Heart right ventricle (tissue), 16 donors: ENCODE measurements around the gene TMEM170A. TPM values are rescaled to one million over a fixed set of nuclear protein-coding genes. Genes with fewer than 3 reads are reported as not detected.

Source experiments
- ATAC-seq, 8 donors: fragments of 200-7000 bp; cut with Tn5 transposase; one replicate each; pipeline ENCODE4 v1.9.1; 2020; ENCODE audit warnings: mild to moderate bottlenecking in 8 of 8, moderate library complexity in 8 of 8, moderate number of reproducible peaks in 1 of 8
- DNase-seq, 2 donors: peaks; one replicate each; pipeline ENCODE4 v3.0.0-alpha.2; 2020
- H3K27ac ChIP-seq, 10 donors: fragments of 200-600 bp; sonication (generic) in 2 of 10; one replicate each; pipeline versions ENCODE4 v1.5.0 to v1.8.0; 2020 to 2022; ENCODE audit warnings: mild to moderate bottlenecking in 3 of 10
- H3K27me3 ChIP-seq, 7 donors: fragments of 200-600 bp; one replicate each; pipeline ENCODE4 v1.8.0; 2021 to 2022; ENCODE audit warnings: mild to moderate bottlenecking in 2 of 7
- H3K36me3 ChIP-seq, 9 donors: fragments of 200-600 bp; sonication (generic) in 1 of 9; one replicate each; pipeline versions ENCODE4 v1.5.0 to v1.8.0; 2020 to 2022; ENCODE audit warnings: mild to moderate bottlenecking in 2 of 9
- H3K4me1 ChIP-seq, 9 donors: fragments of 200-600 bp; sonication (generic) in 1 of 9; one replicate each; pipeline versions ENCODE4 v1.5.0 to v1.8.0; 2020 to 2022; ENCODE audit warnings: mild to moderate bottlenecking in 4 of 9
- H3K4me3 ChIP-seq, 10 donors: fragments of 200-600 bp; sonication (generic) in 2 of 10; one replicate each; pipeline versions ENCODE4 v1.5.0 to v1.8.0; 2020 to 2022; ENCODE audit warnings: mild to moderate bottlenecking in 7 of 10, moderate library complexity in 2 of 10
- H3K9me3 ChIP-seq, 11 donors: fragments of 200-600 bp in 10 of 11; sonication (generic) in 2 of 11; one replicate each; pipeline versions ENCODE4 v1.5.0 to v1.8.0; 2013 to 2022; ENCODE audit warnings: mild to moderate bottlenecking in 2 of 11, control low read depth in 1 of 11, moderate library complexity in 1 of 11
- CTCF ChIP-seq, 9 donors: fragments of 200-600 bp; sonication (generic) in 2 of 9; IDR thresholded peaks; one replicate each; pipeline versions ENCODE4 v1.5.0 to v1.8.0; 2021 to 2022; ENCODE audit warnings: antibody characterized with exemption in 9 of 9, mild to moderate bottlenecking in 5 of 9, moderate library complexity in 1 of 9
- WGBS, 2 donors: extraction: QIAGEN DNeasy Blood & Tissue Kit; methylation state at CpG; one replicate each; pipeline ENCODE4 v1.1.7; 2013; ENCODE audit warnings: inconsistent platforms in 1 of 2; 5-methylcytosine and 5-hydroxymethylcytosine counted together
- intact Hi-C, 10 donors: fragments of 100-400 bp; cut with DNase I; formaldehyde crosslinking; loops; one replicate each; pipeline versions ENCODE4 v1.11.1 to v1.14.2; 2022
- polyA plus RNA-seq, 2 donors: library from polyadenylated mRNA; stranded (reverse); fragments of 200-250 nt; gene quantifications; one replicate each; pipeline ENCODE4 v1.2.3, GENCODE V29; 2013
- total RNA-seq, 10 donors: library from RNA; stranded (reverse); fragmentation: NEBNext Ultra II Directional in 3 of 10; extraction: Animal tissue kit (Norgen Biotek cat#: 25700) in 3 of 10; gene quantifications; one replicate each; pipeline versions ENCODE4 v1.2.1 to v1.2.4, GENCODE V29; 2021 to 2023
- donor health status: Arrhythmogenic right ventricular cardiomyopathy.
- donor health status: ischemic (EF 13 %, LVEDD 7.1; RV severe dilation, severe dysfunction).
- donor health status: healthy with polysubstance abuse.
- donor health status: DM: no; HTN: yes; CAD: no.
- donor health status: DM: no; HTN: no; CAD: no.
- donor health status: ischemic (EF 25% LVEDD 6.9; RV normal size, moderate dysfunction).
- donor health status: ischemic (EF 25% LVEDD 5.7; RV mildly dilated, moderate dysfunction).
- donor health status: healthy.
- donor health status: DM: yes; HTN: yes; CAD: no.
- donor health status: Ischemic cardiomyopathy.
- donor health status: ischemic (EF 35%, LVEDD 5.7; RV mildly dilated, moderate dysfunction).
- donor health status: nonischemic (EF 11% LVEDD 7.7; RV severe dilation, severe dysfunction).
- donor health status: DM: yes; HTN: yes; CAD: no.
- donor health status: PGD.
- donor health status: ischemic (EF 29% LVEDD 5.4; RV normal size, mild dysfunction).
- donor health status: nonischemic (EF 23%, LVEDD 6.1; RV moderate dilation, normal function).

The TMEM170A gene
- total and polyA plus RNA-seq, 12 donors, result 3.8 to 12.5 (median 8.8) TPM

- H3K27ac ChIP-seq, result no peak overlapping the region
- no peaks in the 10 kb centered on the region for H3K36me3 ChIP-seq
- H3K9me3 ChIP-seq, result no peaks in the 10 kb centered on the region
- ATAC-seq (no peak), DNase-seq (no peak)
- no peaks in the 10 kb centered on the region for H3K4me1 ChIP-seq
- no peaks in the 10 kb centered on the region for H3K27me3 ChIP-seq
- no peak overlapping the region for H3K4me3 ChIP-seq
- intact Hi-C loops, result no loop called here
- TF ChIP-seq CTCF (IDR thresholded peaks at IDR 0.05), result no peak
- WGBS, 2 donors, result 88 to 89% methylated on average over 2 of the region's 2 CpGs
These were observed 18.7 kb upstream of the TMEM170A start for GRCh38 chr16:75483222-75483621.

GRCh38 chr16:75482434-75483205 lies 18.1 kb upstream of the TMEM170A start:
- Histone ChIP-seq H3K27me3 (no peaks in the 10 kb centered on the region), H3K36me3 (no peaks in the 10 kb centered on the region), H3K27ac (no peak overlapping the region), H3K9me3 (no peaks in the 10 kb centered on the region), H3K4me3 (no peak overlapping the region), H3K4me1 (no peaks in the 10 kb centered on the region)
- DNase-seq (no peak), ATAC-seq (no peak)
- WGBS, 2 donors, result 79 to 81% methylated on average over 14 of the region's 14 CpGs
- no peak for TF ChIP-seq CTCF (IDR thresholded peaks at IDR 0.05)
- intact Hi-C loops, result no loop called here

- intact Hi-C loops, result no loop called here
- Histone ChIP-seq H3K4me1 (no peaks in the 10 kb centered on the region), H3K27me3 (no peaks in the 10 kb centered on the region), H3K4me3 (no peak overlapping the region), H3K27ac (no peak overlapping the region), H3K9me3 (no peaks in the 10 kb centered on the region), H3K36me3 (no peaks in the 10 kb centered on the region)
- TF ChIP-seq CTCF (IDR thresholded peaks at IDR 0.05), result no peak
- ATAC-seq (no peak), DNase-seq (no peak)
- 83 to 86% methylated on average over 7 of the region's 7 CpGs for WGBS, 2 donors
These were observed 17.0 kb upstream of the TMEM170A start for GRCh38 chr16:75481475-75481874.

GRCh38 chr16:75479421-75479990 lies 15.0 kb upstream of the TMEM170A start:
- WGBS, 2 donors, result 95 to 97% methylated on average over 47 of the region's 47 CpGs
- Histone ChIP-seq H3K4me3 (no peak overlapping the region), H3K27ac (no peak overlapping the region), H3K9me3 (no peaks in the 10 kb centered on the region), H3K36me3 (no peaks in the 10 kb centered on the region), H3K27me3 (no peaks in the 10 kb centered on the region), H3K4me1 (no peaks in the 10 kb centered on the region)
- DNase-seq (no peak), ATAC-seq (peak in 1 of 8 donors; percentile 13)
- TF ChIP-seq CTCF (IDR thresholded peaks at IDR 0.05), result no peak
- intact Hi-C loops, result loop anchor here in 6 of 10 donors (5.0 to 10.0 kb wide), 8 partner anchors 33 to 288 kb away; partner anchors contain the start of genes ADAT1 (in 1 of the 6), CHST5 (in 1 of the 6) and TMEM231 (in 1 of the 6)
